Stomach smooth muscle (tissue), 2 donors: ENCODE measurements around the gene AP1G1.
A peak's percentile ranks its signal among the peaks of the same experiment; 100 is the strongest.

Source experiments
- H3K27ac ChIP-seq: one replicate; pipeline ENCODE4 v1.7.0; 2013; ENCODE audit warnings: mild to moderate bottlenecking, low read length, inconsistent platforms
- H3K27me3 ChIP-seq, 2 donors: one replicate each; pipeline ENCODE4 v1.7.0; 2013; ENCODE audit warnings: low read length in 2 of 2; ENCODE audit not compliant: insufficient read depth in 2 of 2, control insufficient read depth in 1 of 2
- H3K36me3 ChIP-seq, 2 donors: one replicate each; pipeline ENCODE4 v1.7.0; 2013; ENCODE audit warnings: low read length in 2 of 2; ENCODE audit not compliant: control insufficient read depth in 2 of 2, insufficient read depth in 2 of 2
- H3K4me1 ChIP-seq: one replicate; pipeline ENCODE4 v1.7.0; 2013; ENCODE audit warnings: low read length; ENCODE audit not compliant: control insufficient read depth, insufficient read depth
- H3K4me3 ChIP-seq, 2 donors: one replicate each; pipeline ENCODE4 v1.7.0; 2013; ENCODE audit warnings: low read length in 2 of 2
- H3K9ac ChIP-seq, 2 donors: one replicate each; pipeline ENCODE4 v1.7.0; 2013; ENCODE audit warnings: low read length in 2 of 2, mild to moderate bottlenecking in 1 of 2
- H3K9me3 ChIP-seq, 2 donors: one replicate each; pipeline ENCODE4 v1.7.0; 2013; ENCODE audit warnings: low read length in 2 of 2; ENCODE audit not compliant: control insufficient read depth in 2 of 2
- donor health status: healthy.
- donor health status: Pancreatic carcinoma.

The AP1G1 gene

DNA sequence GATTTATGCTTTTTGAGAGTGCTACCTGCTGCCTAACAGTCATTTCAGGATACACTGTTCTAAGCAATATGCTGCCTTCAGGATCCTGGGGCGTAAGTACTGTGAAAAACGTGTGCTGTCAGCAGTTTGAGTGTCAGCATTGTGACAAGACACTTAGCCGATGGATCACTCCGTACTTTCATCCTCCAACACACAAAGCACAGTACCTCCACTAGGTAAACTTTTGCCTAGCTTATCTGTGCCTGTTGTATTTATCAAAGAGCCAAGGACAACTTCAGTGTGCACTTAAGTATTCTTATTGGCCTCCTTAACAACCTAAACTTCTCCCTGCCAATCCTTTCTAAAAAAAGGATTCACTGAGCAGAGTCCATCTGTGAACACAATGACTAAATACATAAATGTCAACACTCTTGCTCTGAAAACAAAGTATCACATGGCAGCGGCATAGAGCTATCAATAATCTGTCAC lies 50.3 kb downstream of the AP1G1 start:
- Histone ChIP-seq H3K27ac (no peak overlapping the region), H3K36me3 (peaks cover 40 to 52% of the 10 kb centered on the region in 2 donors), H3K4me1 (no peaks in the 10 kb centered on the region), H3K27me3 (no peaks in the 10 kb centered on the region), H3K9ac (no peak overlapping the region), H3K9me3 (no peaks in the 10 kb centered on the region), H3K4me3 (no peak overlapping the region)

DNA sequence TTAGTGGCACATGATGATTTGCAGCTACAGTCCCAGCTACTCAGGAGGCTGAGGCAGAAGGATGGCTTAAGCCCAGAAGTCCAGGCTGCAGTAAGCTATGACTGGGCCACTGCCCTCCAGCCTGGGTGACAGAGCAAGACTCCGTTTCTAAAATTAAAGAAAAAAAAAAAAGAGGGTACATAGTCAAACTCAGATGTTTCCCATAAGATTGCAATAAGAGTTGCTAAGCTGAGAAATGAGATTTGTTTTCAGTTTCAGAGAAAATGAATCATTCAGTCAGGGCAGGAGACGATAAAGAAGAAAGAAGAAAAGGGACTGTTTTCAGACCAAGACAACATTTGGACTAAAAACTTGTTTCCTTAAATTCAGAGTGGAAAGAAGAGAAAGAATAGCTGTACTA lies 54.0 kb downstream of the AP1G1 start:
- peaks cover 34 to 47% of the 10 kb centered on the region in 2 donors for H3K36me3 ChIP-seq
- no peak overlapping the region for H3K9ac ChIP-seq
- no peak overlapping the region for H3K27ac ChIP-seq
- H3K4me1 ChIP-seq = no peaks in the 10 kb centered on the region
- H3K9me3 ChIP-seq = no peaks in the 10 kb centered on the region
- no peaks in the 10 kb centered on the region for H3K27me3 ChIP-seq
- H3K4me3 ChIP-seq = no peak overlapping the region

DNA sequence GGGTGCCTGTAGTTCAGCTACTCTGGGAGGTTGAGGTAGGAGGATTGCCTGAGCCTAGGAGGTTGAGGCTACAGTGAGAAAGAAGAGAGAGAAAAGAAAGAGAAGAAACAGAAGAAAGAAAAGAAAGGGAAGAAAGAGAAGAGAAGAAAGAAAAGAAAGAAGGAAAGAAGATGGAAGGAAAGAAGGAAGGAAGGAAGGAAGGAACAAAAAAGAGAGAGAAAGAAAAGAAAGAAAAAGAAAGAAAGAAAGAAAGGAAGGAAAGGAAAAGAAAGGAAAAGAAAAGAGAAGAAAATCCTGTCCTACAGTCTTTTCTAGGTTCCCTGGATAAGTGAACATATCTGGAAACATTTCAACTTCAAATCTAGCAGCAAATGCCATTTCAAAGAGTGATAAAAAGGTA lies 54.5 kb downstream of the AP1G1 start:
- no peaks in the 10 kb centered on the region for H3K27me3 ChIP-seq
- peaks cover 34 to 49% of the 10 kb centered on the region in 2 donors for H3K36me3 ChIP-seq

GRCh38 chr16:71748226-71748625 lies 60.4 kb downstream of the AP1G1 start:
- no peaks in the 10 kb centered on the region for H3K27me3 ChIP-seq
- no peak overlapping the region for H3K27ac ChIP-seq
- no peaks in the 10 kb centered on the region for H3K9me3 ChIP-seq
- H3K9ac ChIP-seq = no peak overlapping the region
- H3K36me3 ChIP-seq = peaks cover 28 to 34% of the 10 kb centered on the region in 2 donors
- no peak overlapping the region for H3K4me3 ChIP-seq
- H3K4me1 ChIP-seq = no peaks in the 10 kb centered on the region

More for the DNA sequence above, 54.5 kb downstream of the AP1G1 start:
- no peaks in the 10 kb centered on the region for H3K9me3 ChIP-seq
- no peak overlapping the region for H3K4me3 ChIP-seq
- no peaks in the 10 kb centered on the region for H3K4me1 ChIP-seq
- H3K27ac ChIP-seq = no peak overlapping the region
- H3K9ac ChIP-seq = no peak overlapping the region

GRCh38 chr16:71746442-71747046 lies 62.1 kb downstream of the AP1G1 start:
- no peak overlapping the region for H3K9ac ChIP-seq
- no peaks in the 10 kb centered on the region for H3K4me1 ChIP-seq
- H3K27me3 ChIP-seq = no peaks in the 10 kb centered on the region
- no peak overlapping the region for H3K27ac ChIP-seq
- no peak overlapping the region for H3K4me3 ChIP-seq
- H3K9me3 ChIP-seq = no peaks in the 10 kb centered on the region
- peaks cover 31 to 32% of the 10 kb centered on the region in 2 donors for H3K36me3 ChIP-seq

GRCh38 chr16:71738855-71739254 lies 69.8 kb downstream of the AP1G1 start:
- no peaks in the 10 kb centered on the region for H3K27me3 ChIP-seq
- no peak overlapping the region for H3K27ac ChIP-seq
- H3K4me3 ChIP-seq = no peak overlapping the region
- H3K4me1 ChIP-seq = no peaks in the 10 kb centered on the region
- H3K9ac ChIP-seq = no peak overlapping the region
- peaks cover 27 to 29% of the 10 kb centered on the region in 2 donors for H3K36me3 ChIP-seq
- no peaks in the 10 kb centered on the region for H3K9me3 ChIP-seq

DNA sequence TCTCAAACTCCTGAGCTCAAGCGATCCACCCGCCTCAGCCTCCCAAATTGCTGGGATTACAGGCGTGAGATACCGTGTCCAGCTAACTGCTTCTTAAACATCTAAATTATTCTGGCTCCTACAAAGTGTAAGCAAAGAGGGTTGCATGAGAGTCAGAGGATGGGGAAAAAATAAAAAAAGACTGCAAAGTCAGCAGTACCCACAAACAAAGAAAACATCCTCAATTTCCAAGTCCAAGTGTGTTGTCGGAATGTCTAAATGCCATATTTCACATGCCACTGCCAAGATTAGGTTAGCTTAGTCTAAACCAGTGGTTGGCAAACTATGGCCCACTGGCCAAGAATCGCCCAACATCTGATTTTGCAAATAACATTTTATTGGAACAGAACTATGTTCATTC lies 71.1 kb downstream of the AP1G1 start:
- Histone ChIP-seq H3K9me3 (no peaks in the 10 kb centered on the region), H3K27ac (no peak overlapping the region), H3K27me3 (no peaks in the 10 kb centered on the region), H3K4me1 (no peaks in the 10 kb centered on the region), H3K4me3 (no peak overlapping the region), H3K36me3 (peaks cover 25 to 41% of the 10 kb centered on the region in 2 donors), H3K9ac (no peak overlapping the region)

- H3K9ac ChIP-seq = no peak overlapping the region
- H3K36me3 ChIP-seq = peaks cover 30 to 51% of the 10 kb centered on the region in 2 donors
- no peaks in the 10 kb centered on the region for H3K27me3 ChIP-seq
- no peak overlapping the region for H3K4me3 ChIP-seq
- no peaks in the 10 kb centered on the region for H3K4me1 ChIP-seq
- H3K9me3 ChIP-seq = no peaks in the 10 kb centered on the region
- H3K27ac ChIP-seq = no peak overlapping the region
Observed at GRCh38 chr16:71734511-71734910, 74.1 kb downstream of the AP1G1 start.

GRCh38 chr16:71732587-71732986 lies 76.0 kb downstream of the AP1G1 start:
- no peak overlapping the region for H3K27ac ChIP-seq
- H3K36me3 ChIP-seq = peaks cover 21 to 40% of the 10 kb centered on the region in 2 donors

DNA sequence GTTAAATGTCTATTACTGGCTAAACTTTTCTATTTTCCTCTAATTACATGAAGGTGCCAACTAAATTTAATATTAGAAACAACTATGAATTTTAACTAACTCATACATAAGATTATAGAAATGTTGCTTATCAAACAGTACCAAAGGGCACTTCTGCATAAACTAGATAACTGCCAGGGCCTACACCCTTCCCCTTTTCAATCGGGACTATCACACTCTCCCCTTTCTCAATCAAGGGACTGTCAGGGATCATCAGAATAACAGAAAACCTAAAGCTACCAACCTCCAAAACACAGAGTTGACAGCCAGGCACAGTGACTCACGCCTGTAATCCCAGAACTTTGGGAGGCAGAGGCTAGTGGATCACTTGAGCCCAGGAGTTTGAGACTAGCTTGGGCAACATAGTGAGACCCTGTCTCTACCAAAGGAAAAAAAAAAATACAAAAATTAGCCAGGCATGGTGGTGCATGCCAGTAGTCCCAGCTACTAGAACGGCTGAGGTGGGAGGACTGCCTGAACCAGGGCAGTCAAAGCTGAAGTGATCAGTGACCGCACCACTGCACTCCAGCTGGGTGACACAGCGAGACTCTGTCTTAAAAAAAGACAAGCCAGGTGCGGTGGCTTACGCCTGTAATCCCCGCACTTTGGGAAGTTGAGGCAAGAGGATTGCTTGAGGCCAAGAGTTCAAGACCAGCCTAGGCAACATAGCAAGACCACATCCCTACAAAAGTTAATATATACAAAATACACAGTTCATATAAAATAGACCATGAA lies 80.9 kb downstream of the AP1G1 start:
- peaks cover 9% of the 10 kb centered on the region for H3K4me1 ChIP-seq
- H3K27ac ChIP-seq = peak overlapping the region; percentile 26
- no peaks in the 10 kb centered on the region for H3K9me3 ChIP-seq
- no peaks in the 10 kb centered on the region for H3K27me3 ChIP-seq
- no peak overlapping the region for H3K4me3 ChIP-seq
- no peak overlapping the region for H3K9ac ChIP-seq
- peaks cover 9 to 18% of the 10 kb centered on the region in 2 donors for H3K36me3 ChIP-seq

More at GRCh38 chr16:71732587-71732986, 76.0 kb downstream of the AP1G1 start:
- H3K27me3 ChIP-seq = no peaks in the 10 kb centered on the region
- no peak overlapping the region for H3K4me3 ChIP-seq
- no peaks in the 10 kb centered on the region for H3K9me3 ChIP-seq
- no peak overlapping the region for H3K9ac ChIP-seq
- H3K4me1 ChIP-seq = no peaks in the 10 kb centered on the region
